PC-3 (cell line): ENCODE measurements around the gene CLDN9.

Source experiments
- CTCF ChIP-seq: fragments of 300-600 bp; sonication (generic); conservative IDR thresholded peaks from 2 replicates; pipeline ENCODE4 v1.5.1; 2017; ENCODE audit warnings: antibody characterized with exemption, low read depth, mild to moderate bottlenecking, low read length
- EZH2 ChIP-seq: fragments of 300-600 bp; sonication (generic); IDR thresholded peaks from one replicate; pipeline ENCODE4 v1.6.1; 2017; ENCODE audit warnings: antibody characterized with exemption, mild to moderate bottlenecking, low read length; ENCODE audit not compliant: unreplicated experiment
- EZH2phosphoT487 ChIP-seq: fragments of 300-600 bp; sonication (generic); IDR thresholded peaks from 2 replicates; pipeline ENCODE4 v1.6.1; 2018; ENCODE audit warnings: mild to moderate bottlenecking, antibody characterized with exemption, low read length, borderline replicate concordance

GRCh38 chr16:3044708-3045107, 32.0 kb downstream of the CLDN9 start:
- TF ChIP-seq EZH2phosphoT487 (no peak), CTCF (no peak), EZH2 (no peak)
